ENCODE measurements around the gene UGCG.

UGCG gene

DNA sequence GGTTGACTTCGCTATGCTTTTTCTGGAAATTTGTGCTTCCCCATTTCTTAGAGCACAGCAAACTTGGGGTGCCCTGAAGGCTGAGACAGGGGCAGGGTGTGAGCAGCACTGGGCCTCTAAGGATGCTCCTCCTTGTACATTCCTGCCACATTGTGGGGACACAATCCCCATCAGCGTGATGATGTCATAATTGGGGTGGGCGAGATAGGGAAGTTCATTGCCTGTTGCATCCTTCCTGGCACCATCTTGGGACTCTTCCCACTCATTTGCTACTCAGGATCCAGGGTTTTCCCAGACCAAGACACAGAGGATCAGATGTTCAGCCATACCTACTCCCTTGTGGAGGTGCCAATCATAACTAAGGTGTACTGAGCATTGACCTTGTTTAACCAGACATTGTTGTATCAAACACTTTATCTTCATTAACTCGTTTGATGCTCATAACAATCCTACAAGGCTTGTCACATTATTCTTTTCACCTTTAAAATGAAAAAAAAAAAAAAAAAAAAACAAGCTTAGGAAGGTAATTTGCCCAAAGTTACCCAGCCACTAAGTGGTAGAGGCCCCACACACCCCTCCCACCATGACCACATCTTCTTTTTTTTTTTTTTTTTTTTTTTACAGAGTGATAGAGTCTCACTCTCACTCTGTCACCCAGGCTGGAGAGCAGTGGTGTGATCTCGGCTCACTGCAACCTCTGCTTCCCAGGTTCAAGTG, 87.6 kb downstream of the UGCG start:
- DNase-seq (ENCODE audit: low read depth in 3 of 3) = no peak

Measured in stimulated activated CD4-positive, alpha-beta T cell treated with anti-CD3 and anti-CD28 coated beads, TNF-alpha, amount 100 ng/mL, for 4 hours (primary cell).